Activated B cell treated with CpG ODN at 0.5 μM for 24 hours (primary cell): ENCODE measurements around the gene MKRN3. TPM values are rescaled to one million over a fixed set of nuclear protein-coding genes. Genes with fewer than 3 reads are reported as not detected.

ENCODE experiments used
- ATAC-seq: fragments of 200-7000 bp; cut with Tn5 transposase; one replicate; pipeline ENCODE4 v1.10.0; 2021; ENCODE audit warnings: low read depth, mild to moderate bottlenecking, moderate library complexity
- CTCF ChIA-PET: fragments of 350-600 bp; sonication (Branson Sonifier 250); formaldehyde crosslinking; loops from one replicate; lab custom pipeline; 2021; ENCODE audit warnings: antibody characterized with exemption; lab: Charles Lee
- POLR2A ChIA-PET: fragments of 350-600 bp; sonication (Branson Sonifier 250); formaldehyde crosslinking; loops from one replicate; lab custom pipeline; 2021; ENCODE audit warnings: antibody characterized with exemption; lab: Charles Lee
- DNase-seq: peaks from one replicate; pipeline ENCODE4 v3.0.0; 2022
- H3K27ac Mint-ChIP-seq: one replicate; pipeline ENCODE4 v1.8.0; 2020; ENCODE audit warnings: mixed read lengths
- H3K27me3 Mint-ChIP-seq: one replicate; pipeline ENCODE4 v1.8.0; 2021; ENCODE audit warnings: mixed read lengths
- H3K36me3 Mint-ChIP-seq: one replicate; pipeline ENCODE4 v1.8.0; 2021; ENCODE audit warnings: low read depth, mixed read lengths
- H3K4me1 Mint-ChIP-seq: one replicate; pipeline ENCODE4 v1.8.0; 2021; ENCODE audit warnings: mixed read lengths
- H3K4me3 Mint-ChIP-seq: one replicate; pipeline ENCODE4 v1.8.0; 2020; ENCODE audit warnings: mild to moderate bottlenecking, mixed read lengths
- H3K9me3 Mint-ChIP-seq: one replicate; pipeline ENCODE4 v1.8.0; 2020; ENCODE audit warnings: mixed read lengths
- intact Hi-C: fragments of 100-400 bp; cut with micrococcal nuclease; formaldehyde crosslinking; loops from one replicate; pipeline ENCODE4 v1.15.1; 2024
- total RNA-seq: library from RNA; stranded (reverse); gene quantifications from 2 replicates; pipeline ENCODE4 v1.2.3, GENCODE V29; 2022
- TF ChIP-seq, protein P1 (sequence below): fragments of 200-600 bp; IDR thresholded peaks from one replicate; pipeline ENCODE4 v1.8.0; 2022; ENCODE audit warnings: antibody characterized with exemption, mild to moderate bottlenecking

Gene MKRN3
- total RNA-seq, 1 donor from 2014 or later: 0.55 TPM

DNA sequence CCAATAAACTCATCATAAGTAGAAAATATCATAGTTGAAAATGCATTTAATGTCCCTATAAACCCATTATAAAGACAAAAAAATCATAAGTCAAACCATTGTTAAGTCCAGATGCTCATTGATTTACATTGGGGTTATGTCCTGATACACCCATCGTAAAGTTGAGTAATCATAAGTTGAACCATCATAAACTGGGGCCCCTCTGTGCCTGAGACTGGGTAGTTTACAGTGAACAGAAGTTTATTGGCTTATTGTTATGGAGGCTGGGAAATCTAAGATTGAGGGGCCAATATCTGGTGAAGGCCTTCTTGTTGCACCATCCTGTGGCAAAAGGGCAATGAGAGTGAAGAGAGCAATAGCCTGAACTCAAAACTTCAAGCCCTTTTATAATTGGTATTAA, 10.6 kb downstream of the MKRN3 start:
- Mint-ChIP-seq H3K27ac (no peak overlapping the region), H3K27me3 (no peaks in the 10 kb centered on the region), H3K9me3 (no peaks in the 10 kb centered on the region), H3K36me3 (no peaks in the 10 kb centered on the region), H3K4me1 (no peaks in the 10 kb centered on the region), H3K4me3 (no peak overlapping the region)
- intact Hi-C loops: no loop called here
- ATAC-seq (no peak), DNase-seq (no peak)
- ChIA-PET CTCF (no interaction called here), POLR2A (no interaction called here)
- TF ChIP-seq, protein P1, sequence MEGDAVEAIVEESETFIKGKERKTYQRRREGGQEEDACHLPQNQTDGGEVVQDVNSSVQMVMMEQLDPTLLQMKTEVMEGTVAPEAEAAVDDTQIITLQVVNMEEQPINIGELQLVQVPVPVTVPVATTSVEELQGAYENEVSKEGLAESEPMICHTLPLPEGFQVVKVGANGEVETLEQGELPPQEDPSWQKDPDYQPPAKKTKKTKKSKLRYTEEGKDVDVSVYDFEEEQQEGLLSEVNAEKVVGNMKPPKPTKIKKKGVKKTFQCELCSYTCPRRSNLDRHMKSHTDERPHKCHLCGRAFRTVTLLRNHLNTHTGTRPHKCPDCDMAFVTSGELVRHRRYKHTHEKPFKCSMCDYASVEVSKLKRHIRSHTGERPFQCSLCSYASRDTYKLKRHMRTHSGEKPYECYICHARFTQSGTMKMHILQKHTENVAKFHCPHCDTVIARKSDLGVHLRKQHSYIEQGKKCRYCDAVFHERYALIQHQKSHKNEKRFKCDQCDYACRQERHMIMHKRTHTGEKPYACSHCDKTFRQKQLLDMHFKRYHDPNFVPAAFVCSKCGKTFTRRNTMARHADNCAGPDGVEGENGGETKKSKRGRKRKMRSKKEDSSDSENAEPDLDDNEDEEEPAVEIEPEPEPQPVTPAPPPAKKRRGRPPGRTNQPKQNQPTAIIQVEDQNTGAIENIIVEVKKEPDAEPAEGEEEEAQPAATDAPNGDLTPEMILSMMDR: no peak

DNA sequence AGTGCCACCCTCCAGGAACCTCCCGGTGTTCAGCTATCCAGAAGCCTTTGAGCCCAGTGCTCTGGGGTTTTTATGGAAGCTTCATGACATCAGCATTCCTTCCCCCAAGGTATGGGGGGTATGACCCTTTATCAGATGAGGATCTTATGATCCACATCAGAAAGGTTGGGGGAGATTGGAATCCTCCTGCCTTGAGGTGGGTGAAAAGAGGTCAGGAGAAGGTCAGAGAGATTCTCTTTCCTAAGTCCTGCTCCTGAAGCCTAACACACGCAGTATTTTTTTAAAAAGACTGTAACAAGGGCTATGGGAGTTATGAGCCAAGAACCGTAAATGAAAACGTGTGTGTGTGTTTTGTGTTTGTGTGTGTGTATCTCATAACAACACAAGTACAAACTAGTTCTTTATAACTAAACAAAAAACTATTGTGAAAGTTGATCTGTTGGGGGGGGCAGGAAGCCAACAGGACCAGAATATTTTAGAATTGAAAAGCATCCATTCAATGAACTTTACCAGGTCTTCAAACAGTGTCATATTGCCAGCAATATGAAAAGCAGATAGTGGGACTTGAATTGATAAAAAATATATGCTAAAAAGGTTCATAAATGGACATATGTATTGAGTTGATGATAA, 13.2 kb downstream of the MKRN3 start:
- intact Hi-C loops: no loop called here
- Mint-ChIP-seq H3K27ac (no peak overlapping the region), H3K27me3 (no peaks in the 10 kb centered on the region), H3K36me3 (no peaks in the 10 kb centered on the region), H3K4me1 (no peaks in the 10 kb centered on the region), H3K9me3 (no peaks in the 10 kb centered on the region), H3K4me3 (no peak overlapping the region)
- TF ChIP-seq, protein P1: no peak
- CTCF ChIA-PET: interaction anchor here (0.9 kb wide), 1 partner anchor 8 kb away, joined by 3 read pairs; no protein-coding TSS in a partner anchor
- POLR2A ChIA-PET: no interaction called here
- ATAC-seq (no peak), DNase-seq (no peak)

DNA sequence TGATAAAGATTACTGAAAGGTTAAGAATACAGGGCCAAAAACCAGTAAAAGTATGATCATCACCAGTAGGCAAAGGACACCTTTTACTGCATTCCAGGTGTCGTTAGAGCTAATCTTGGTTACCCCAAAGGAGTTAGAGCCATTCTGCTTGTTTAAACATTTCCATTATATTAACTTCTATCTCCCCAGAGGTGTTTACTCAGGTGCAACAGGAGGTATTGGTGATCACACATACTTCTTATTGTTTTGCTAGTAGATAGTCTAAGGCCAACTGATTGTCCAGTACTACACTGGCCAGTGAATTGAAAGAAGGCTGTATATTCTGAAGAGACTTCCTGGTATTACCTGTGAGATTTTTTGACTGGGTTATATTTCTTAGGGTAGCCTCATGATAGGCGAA, 22.8 kb downstream of the MKRN3 start:
- CTCF ChIA-PET: no interaction called here
- Mint-ChIP-seq H3K4me1 (no peaks in the 10 kb centered on the region), H3K36me3 (no peaks in the 10 kb centered on the region), H3K9me3 (peaks cover 3% of the 10 kb centered on the region), H3K4me3 (no peak overlapping the region), H3K27ac (no peak overlapping the region), H3K27me3 (no peaks in the 10 kb centered on the region)
- DNase-seq: no peak
- POLR2A ChIA-PET: no interaction called here
- no peak for ATAC-seq
- TF ChIP-seq, protein P1: no peak
- intact Hi-C loops: no loop called here

DNA sequence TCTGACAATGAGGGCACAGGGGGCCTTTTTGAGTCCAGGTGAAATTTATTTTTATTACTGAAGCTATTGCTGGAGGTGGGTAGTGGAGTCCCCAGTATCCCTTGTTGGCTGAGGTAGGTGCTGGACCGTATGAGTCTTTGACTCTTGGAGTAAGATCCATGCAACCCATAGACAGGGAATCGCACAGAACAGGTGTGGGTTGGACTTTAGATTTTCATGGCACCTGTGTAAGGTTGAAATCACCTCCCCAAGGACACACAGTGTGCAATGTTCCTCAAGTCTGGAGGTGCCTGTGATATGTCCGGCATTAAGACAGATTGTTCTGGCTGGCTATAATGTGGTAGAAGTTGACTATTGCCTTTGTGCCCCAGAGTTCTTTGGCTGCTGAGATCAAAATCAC, 23.5 kb downstream of the MKRN3 start:
- Mint-ChIP-seq H3K27me3 (no peaks in the 10 kb centered on the region), H3K27ac (no peak overlapping the region), H3K9me3 (peaks cover 3% of the 10 kb centered on the region), H3K4me1 (no peaks in the 10 kb centered on the region), H3K36me3 (no peaks in the 10 kb centered on the region), H3K4me3 (no peak overlapping the region)
- POLR2A ChIA-PET: no interaction called here
- intact Hi-C loops: no loop called here
- CTCF ChIA-PET: no interaction called here
- no peak for DNase-seq
- TF ChIP-seq, protein P1: no peak
- no peak for ATAC-seq

DNA sequence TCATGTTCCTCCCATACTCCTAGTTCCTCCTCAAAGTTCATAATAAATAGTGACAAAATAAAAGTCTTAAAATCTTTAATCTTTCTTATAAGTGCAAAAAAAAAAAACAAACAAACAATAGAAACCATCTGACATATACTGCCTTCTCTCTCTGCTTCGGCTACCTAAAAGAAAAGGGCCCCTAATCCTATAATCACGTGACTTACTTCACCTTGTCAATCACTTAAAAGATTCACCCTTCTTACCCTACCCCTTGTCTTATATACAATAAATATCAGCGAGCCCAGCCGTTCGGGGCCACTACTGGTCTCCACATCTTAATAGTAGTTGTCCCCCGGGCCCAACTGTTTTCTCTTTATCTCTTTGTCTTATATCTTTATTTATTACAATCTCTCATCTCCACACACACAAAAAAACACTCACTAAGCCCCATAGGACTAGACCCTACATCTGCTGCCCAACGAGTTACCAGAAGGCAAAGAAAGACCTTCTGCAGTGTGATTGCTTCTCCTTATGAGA, 28.8 kb downstream of the MKRN3 start:
- no peaks in the 10 kb centered on the region for H3K36me3 Mint-ChIP-seq
- ATAC-seq (no peak), DNase-seq (no peak)
- TF ChIP-seq, protein P1: no peak
- CTCF ChIA-PET: no interaction called here
- intact Hi-C loops: no loop called here
- no peak overlapping the region for H3K27ac Mint-ChIP-seq
- POLR2A ChIA-PET: no interaction called here
- H3K4me1 Mint-ChIP-seq: no peaks in the 10 kb centered on the region
- H3K4me3 Mint-ChIP-seq: no peak overlapping the region
- H3K27me3 Mint-ChIP-seq: no peaks in the 10 kb centered on the region
- H3K9me3 Mint-ChIP-seq: peaks cover 2% of the 10 kb centered on the region
